CD4-positive, alpha-beta T cell treated with Interleukin-15 for 4 hours (primary cell): Measurements from ENCODE around the gene BLCAP.
"Not testable (repeated sequence)": the region's sequence is repeated elsewhere in the genome, so short reads cannot be mapped to it uniquely, and the experiment has no call there.

Experiments
- DNase-seq: peaks from one replicate; pipeline ENCODE4 v3.0.0-alpha.2; 2020; ENCODE audit warnings: low spot score

Gene BLCAP, protein sequence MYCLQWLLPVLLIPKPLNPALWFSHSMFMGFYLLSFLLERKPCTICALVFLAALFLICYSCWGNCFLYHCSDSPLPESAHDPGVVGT

DNA sequence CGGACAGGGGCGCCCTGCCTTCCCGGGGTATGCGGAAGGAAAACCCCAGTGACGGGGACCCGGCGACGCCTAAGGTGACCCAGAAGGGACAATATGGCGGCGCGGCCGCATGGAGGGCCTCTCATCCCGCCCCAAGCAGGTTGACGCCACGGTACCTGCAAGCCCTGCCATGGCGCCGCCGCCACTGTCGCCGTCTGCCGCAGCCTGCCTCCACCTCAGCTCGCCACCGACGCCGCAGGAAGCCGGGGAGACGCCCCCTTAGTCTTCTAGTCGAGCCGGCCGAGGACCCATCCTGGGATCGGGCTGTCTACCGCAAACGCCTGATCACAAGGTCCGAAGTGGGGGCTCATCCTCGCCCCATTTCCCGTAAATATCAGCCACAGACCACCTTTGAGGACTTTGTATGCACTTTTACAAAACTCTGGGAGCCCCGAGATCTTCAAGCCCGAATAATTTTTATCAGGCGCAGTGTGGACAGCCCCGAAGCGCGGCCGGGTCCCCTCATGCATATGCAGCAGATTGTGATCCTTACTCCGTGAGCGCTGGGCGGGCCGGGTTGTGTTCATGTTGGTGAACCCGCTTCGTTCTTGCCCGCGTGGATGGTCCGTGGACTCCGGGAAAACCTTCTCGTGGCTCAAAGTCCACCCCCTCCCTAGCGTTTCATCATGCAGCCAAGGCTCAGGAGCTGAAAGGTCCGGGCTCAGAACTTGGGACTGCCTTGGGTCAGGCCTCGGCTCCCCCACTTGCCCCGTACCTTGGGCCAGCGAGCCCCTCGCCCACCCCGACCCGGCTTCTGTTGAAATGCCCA is at the start of gene BLCAP:
Gene BLCAP, minus strand, starts transcription at position 239 of the 808 bp plus-strand sequence. CDS start 8,702 bp downstream, outside the sequence.
- DNase-seq, result peak; percentile 91

DNA sequence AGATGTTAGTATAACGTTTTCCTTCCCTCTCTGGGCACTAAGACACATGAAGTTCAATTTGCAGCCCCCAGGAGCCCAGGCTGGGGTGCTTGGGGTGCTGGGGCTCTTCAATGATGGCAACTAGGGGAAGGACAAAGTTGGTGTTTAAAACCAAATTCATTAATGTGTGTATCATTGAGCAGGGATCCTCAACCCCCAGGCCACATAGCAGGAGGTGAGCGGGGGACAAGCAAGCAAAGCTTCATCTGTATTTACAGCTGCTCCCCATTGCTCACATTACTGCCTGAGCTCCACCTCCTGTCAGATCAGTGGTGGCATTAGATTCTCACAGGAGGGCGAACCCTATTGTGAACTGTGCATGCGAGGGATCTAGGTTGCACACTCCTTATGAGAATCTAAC is 49.8 kb upstream of the BLCAP start:
- DNase-seq, result not testable (repeated sequence)

DNA sequence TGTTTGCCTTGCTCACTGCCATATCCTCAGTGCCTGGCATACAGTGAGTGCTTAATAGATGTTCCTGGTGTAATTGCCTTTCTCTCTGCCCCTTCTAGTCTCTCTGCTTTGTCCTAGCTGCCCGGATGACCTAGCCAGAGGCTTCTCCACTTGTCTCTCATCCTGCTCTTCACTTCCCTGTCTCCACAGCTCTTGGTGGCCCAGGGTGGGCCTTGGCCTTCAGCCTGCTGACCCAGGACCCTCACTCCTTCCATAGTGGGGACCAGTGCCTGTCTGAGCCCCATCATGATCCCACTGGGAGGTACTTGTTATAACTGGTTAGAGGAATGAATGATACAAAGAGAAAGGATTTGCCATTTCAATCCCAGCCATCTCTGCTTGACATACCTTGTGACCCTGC is 49.2 kb upstream of the BLCAP start:
- DNase-seq, result no peak

DNA sequence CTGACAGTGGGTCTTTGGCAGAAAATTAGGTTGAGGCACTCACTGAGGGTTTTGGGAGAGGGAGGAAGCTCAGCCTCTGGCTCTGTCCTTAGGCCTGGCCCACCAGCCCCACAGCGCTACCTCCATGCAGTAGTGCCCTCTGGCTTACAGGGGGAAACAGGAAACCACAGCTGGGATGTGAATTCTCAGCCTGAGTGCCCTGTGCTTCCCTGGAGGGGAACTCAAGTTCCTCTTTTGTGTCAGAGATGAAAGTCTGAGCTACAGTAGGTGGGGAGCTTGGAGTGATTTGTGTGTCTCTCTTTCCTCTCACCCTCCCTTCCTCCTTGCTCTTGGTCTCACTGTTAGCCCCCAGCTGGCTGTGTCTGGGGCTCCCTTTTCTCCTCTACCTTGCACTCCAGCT is 48.2 kb upstream of the BLCAP start:
- no peak for DNase-seq

DNA sequence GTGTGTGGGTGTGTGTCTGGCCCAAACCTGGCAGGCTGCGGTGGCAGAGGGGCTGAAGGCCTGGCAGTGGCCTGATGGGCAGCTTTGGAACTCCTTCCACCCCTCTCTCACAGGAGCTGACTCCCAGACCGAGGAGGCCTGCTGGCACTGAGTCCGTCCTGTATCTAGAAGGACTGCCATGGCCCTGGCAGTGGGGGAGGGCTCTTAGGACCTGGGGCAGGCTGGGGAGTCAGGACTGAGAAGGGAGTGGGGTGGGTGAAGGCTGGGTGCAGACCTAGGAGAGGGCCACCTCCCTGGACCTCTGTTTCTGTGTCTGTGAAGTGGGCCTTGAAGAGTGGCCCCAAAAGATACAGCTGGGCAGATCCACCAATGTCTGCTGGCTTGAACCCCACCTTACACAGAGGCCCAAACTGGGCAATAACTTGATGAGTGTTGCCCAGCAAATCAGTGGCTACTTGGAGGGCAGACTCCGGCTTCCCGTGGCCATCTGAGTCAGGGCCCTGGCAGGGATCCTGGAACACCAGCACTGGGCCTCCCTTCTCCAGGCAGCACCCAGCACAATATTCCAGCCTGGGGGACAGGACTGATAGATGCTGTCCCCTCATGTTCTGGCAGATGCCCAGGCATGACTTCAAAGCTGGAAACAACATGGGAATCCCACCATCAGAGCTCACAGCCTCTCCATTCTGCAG is 46.7 kb upstream of the BLCAP start:
- DNase-seq, result no peak

DNA sequence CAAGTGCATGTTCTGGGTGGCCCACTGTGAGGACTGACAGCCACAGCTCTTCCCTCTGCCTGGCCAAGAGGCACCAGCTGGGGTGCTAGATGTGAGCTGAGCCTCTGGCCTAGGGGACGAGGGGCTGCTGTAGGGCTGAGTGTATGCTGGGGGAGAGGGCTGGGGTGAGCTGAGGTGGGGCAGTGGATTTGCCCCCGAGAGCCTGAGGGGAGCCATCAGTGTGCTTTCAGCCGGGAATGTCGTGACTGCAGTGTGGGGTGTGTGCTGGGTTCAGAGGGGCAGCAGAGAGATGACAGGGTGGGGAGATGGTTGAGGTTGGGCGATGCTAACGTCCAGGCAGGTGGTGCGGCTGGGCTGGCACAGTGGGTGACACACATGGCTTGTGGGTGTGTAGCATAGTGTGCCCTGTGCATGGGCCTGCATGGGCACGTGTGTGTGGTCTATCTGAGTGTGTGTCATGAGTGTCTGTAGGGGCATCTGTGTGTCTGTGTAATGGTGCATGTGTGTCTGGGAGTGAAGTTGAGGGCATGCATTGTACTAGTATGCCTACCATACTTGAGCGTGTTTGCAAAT is 46.0 kb upstream of the BLCAP start:
- DNase-seq, result no peak

DNA sequence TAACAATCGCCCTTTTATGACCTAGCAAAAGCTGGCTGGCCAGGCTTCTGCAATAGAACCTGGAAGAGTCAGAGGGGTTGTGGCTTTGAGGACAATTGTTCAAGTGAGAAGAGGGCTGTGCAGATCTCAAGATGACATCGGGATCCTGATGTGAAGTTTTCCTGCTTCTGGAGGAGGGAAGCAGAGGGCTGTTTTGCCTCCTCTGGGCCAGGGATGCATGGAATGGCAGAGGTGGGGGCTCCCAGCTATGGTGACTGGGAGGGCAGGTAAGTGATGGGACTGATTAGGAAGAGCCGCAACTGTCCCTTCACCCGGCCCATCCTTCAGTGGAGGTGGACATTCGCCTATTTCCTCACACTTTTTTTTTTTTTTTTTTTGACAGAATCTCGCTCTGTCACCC is 43.4 kb upstream of the BLCAP start:
- DNase-seq, result no peak

DNA sequence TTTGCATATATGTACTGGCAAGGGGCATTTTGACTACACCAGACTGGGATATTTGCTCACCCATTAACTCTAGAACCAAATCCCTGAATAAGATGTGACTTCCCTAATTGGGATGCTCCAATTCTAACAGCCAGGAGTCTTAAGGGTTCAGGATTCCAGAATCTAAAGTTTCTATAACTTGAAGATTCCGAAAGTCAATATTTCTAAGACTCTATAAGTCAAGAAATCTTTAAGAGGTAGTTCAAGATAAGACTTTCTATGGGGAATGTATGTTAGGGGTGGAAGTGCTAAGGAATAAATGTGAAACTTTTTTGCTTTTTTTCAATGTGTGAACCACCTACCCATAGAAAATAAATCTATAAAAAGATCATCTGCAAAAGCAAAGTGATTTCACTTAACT is 42.7 kb upstream of the BLCAP start:
- no peak for DNase-seq

DNA sequence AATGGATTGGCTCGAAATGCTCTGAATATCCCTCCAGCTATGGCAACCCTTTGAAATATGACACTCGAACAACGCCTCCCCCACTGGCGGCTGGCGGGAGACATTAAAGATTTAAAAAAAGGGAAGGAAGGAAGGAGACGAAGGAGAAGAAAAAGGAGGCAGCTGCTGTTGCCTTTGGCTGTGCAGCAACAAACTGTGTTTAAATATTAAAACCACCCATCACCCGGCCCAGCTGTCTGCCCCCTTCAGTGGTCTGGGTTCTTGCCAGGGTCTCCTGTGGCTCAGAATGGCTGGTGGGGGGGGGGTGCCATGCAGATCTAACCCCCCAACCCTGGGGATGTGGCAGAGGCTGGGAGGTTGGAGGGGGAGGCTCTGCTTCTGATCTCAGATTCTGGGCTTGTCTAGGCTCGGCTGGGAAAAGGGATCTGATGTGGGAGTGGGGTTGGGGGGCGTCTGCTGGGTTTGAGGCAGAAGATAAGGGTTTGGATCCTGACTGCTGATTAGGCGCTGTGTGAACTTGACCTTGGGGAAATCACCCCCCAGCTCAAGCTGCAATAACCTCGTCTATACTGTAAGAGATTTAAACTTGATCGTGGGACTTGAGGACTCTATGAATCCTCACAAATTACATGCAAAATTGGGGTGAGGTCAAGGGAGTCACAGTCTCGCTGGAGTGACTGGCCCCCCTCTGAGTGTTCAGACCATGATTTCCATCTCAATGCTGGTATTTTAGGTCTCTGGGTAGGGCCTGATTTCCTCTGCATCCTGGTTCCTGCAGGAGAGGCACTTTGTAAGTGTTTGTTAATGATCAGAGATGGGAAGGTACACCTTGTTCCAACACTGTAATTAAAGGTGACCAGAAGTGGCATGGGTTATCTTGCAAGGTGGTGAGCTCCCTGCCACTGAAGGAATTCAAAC is 40.3 kb upstream of the BLCAP start:
- no peak for DNase-seq

DNA sequence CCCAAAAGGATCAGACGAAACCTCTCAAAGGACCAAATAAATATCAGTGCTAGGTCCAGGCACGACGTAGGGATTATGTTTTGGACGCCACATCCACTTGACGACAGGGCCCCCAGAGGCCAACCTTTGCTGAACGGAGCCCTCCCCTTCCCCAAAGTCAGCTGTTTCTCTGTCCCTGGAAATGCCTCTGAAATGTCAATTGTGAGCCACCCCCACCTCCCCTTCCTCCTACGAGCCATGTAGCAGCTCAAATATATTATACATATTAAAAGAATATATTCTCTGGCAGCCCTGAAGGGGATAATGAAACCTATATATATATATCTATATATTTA is 39.6 kb upstream of the BLCAP start:
- DNase-seq, result no peak

DNA sequence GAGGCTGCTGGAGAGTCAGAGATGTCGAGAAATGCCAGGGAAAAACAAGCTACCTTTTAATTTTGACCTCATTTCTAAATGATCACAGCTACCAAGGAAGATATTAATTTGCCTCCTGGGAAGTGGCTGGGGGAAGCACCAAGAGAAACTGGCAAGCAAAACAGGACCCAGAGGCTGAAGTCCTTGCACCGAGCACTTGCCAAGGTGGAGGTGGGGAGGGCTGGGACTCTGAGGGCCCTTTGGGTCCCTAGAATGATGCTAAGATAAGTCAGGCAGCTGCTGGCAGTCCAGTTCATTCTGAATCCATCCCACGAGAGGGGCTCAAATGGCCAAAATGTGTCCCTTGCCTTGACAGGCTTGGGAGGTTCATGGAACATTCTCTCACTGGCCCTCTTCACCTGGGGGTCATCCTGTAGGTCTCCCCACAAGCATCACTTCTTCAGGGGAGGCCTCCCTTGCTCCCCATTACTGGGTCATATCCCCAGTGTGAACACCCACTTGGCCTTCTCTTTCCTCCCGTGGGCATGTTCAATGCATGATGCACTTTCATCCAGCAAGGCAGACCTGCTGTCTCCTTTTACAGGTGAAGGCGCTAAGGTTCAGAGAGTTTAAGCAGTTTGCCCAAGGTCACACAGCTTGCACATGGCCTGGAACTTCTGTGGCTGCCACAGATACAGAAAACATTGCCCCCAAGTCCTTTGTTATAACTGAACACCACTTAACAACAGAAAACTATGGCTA is 39.1 kb upstream of the BLCAP start:
- no peak for DNase-seq

DNA sequence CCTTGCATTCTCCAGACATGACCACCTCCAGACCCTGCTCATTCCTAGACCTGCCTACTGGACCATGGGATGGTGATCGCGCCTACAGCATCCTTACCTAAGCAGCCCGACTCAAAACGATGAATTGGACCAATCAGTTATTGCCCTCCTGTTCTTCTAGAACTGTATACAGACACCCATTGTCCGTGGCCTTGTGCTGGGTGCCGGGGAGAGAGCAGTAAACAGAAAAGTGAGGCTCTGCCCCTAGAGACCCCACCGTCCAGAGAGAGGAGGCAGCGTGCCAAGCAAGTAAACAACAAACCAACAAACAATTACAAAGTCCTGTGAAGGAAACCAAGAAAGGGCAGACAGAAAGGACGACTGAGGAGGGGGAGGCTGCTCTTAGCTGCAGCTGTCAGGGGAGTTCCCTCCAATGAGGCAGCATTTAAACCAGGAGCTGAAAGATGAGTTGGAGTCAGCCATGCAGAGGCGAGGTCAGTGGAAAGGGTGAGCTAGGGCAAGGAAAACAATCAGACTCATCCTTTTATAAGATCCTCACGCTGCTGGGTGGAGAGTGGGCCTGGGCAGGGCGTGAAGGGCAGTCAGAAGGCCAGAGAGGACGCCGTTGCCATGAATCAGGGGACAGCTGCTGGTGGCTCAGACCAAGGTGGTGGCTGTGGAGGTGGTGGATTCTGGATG is 37.6 kb upstream of the BLCAP start:
- DNase-seq, result no peak

DNA sequence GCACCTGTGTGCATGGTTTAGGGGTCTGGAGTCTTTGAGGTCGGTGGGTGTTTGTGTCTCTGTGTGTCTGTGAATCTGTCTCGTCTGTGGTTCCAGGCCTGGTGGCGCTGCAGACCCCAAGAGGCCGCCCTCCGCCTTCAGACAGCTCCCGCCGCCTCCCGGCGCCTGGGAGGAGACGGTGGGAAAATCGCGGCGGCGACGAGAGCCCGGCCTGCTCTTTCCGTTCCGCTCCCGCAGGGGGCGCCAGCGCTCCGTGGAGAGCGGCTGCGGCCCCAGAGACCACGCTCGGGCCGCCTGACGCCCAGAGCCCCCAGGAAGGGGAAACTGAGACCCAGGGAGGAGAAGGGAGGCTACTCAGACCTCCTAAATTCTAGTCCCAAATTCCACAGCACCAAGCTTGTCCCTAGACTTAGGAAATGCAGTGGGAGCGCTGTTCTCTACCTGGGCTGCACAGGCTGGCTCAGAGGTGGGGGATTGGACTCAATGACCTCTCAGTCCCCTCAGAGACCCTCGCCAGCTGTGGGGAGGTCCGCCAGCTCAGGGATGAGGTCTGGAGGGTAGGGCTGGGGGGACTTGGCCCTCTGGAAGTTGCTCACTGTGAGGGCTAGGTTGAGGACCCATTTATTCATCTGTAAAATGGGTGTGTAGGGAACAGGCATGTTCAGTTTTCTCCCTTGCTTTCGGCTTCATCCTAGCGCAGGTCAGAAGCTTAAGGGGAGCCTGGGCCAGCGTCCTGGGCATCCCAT is 36.9 kb upstream of the BLCAP start:
- peak; percentile 19 for DNase-seq

DNA sequence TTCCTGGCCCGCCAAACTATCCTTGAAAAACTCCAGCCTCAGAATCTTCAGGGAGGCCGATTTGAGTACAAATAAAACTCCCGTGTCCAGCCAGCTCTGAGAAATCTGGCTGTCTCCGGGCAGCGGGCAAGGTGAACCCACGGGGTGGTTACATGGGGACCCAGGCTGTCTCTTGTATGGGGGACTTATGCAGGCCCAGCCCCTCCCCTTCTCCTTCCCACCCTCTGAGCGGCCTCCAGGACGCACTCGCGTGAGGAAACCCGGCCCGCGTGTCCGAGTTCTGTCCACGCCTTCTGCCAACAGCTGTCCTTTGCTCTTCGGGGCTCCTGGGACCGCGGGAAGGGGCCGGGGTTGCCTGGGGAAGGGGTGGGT is 36.3 kb upstream of the BLCAP start:
- no peak for DNase-seq

DNA sequence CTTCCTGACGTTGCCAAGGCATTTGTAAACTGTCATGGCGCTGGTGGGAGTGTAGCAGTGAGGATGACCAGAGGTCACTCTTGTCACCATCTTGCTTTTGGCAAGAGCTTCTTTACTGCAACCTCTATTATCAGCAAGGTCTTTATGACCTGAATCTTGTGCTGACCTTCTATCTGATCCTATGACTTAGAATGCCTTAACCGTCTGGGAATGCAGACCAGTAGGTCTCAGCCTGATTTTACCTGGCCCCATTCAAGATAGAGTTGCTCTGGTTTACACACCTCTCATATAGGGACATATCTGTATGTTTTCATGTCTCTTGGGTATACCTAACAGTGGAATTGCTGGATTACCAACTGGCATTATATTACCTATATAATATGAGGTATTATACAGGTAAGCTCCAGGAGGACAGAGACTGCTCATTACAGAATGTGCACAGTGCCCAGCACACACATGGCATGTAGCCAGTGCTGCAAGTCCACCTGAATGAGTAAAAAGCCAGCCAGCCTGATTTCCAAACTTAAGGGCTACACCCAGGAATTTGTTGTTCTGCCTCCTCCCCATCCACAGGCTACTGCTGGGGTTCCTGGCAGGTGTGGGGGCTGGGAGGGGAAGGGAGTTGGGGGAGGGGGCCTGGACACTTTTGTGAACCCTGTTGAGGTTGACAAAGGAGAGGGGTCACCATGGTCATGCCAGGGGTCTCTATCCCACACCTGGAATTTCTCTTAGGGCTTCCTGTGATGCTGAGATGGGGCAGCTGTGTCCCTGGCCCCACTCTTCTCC is 35.2 kb upstream of the BLCAP start:
- DNase-seq, result no peak

DNA sequence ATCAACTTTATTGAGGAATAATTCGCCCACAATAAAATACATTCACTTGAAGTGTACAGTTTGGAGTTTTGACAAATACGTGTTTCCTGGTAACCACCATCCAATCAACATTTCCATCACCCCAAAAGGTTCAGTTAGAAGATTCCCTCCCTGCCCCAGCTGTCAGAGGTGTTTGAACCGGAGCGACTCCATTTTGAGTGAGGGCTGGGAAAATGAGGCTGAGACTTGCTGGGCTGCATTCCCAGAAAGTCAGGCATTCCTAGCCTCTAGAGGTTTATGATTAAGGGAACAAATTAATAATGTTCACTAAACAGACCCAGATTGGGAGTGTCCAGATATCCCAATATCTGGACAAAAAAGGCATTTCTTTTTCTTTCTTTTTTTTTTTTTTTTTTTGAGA is 33.0 kb upstream of the BLCAP start:
- DNase-seq, result no peak

DNA sequence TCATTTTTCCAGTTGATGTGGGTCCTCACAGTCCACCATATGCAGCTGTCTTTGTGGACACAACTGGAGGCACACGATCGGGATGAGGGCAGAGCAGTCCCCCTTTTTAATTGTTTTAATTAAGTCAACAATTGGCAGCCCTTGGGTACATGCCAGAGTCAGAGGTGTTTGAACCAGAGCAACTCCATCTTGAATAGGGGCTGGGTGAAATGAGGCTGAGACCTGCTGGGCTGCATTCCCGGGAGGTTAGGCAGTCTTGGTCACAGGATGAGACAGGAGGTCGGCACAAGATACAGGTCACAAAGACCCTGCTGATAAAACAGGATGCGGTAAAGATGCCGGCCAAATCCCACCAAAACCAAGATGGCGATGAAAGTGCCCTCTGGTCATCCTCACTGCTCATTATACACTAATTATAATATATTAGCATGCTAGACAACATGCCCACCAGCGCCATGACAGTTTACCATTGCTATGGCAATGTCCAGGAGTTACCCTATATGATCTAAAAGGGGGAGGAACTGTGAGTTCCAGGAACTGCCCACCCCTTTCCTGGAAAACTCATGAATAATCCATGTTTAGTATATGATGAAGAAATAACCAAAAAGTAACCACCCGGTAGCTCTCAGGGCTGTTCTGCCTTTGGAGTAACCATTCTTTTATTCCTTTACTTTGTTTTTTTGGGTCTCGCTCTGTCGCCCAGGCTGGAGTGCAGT is 31.8 kb upstream of the BLCAP start:
- DNase-seq, result no peak

DNA sequence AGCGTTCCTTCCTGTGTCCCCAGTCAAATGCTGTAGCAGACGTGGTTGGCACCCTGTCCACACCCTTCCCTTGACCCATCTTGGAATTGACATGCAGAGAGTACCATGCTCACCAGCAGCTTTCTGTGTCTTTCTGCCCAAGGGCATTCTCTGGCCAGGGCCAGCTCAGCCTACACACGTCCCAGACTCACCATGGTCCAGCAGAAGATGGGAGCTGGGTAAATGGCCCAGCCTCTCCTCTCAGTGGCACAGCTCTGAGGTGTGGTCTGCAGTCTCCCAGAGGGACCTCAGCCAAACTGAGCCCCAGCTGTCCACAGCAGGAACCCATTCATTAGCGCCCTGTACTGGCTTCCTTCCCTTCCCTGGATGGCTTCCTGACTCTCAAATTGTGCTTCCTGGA is 31.1 kb upstream of the BLCAP start:
- no peak for DNase-seq

DNA sequence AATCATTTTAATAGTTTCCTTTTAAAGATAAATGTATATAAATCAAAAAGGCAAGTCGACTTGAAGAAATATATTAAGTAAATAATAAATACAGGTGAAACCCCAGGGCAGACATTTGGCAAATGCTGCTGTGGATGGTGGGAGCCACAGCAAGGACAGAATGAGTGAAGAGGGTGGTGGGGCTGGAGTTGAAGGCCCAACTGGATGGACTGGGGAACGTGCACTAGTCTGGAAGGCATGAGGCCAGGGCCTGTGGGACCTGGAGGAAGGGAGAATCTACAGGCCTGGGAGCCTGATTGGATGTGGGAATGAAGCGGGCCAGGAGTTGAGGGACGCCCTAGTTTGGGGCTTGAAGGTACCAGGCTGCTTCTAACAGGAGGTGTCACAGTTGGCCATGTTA is 30.6 kb upstream of the BLCAP start:
- DNase-seq, result no peak
